SK-N-SH treated with all-trans-retinoic acid at 6 μM for 48 hours (cell line): ENCODE measurements around the gene RELCH.

Source experiments
- ATAC-seq: fragments of 200-7000 bp; cut with Tn5 transposase; 3 replicates; pipeline ENCODE4 v1.9.1; 2020; ENCODE audit warnings: mild to moderate bottlenecking, moderate library complexity
- CREB5 ChIP-seq: fragments of 250-450 bp; sonication (Bioruptor Pico); IDR thresholded peaks from 2 replicates; pipeline ENCODE4 v1.5.1; 2020; ENCODE audit warnings: low read depth, mild to moderate bottlenecking, moderate library complexity
- CSDC2 ChIP-seq: fragments of 250-450 bp; sonication (Bioruptor Pico); IDR thresholded peaks from 2 replicates; pipeline ENCODE4 v1.5.0; 2020; ENCODE audit warnings: mild to moderate bottlenecking, moderate library complexity
- ESRRG ChIP-seq: fragments of 250-450 bp; sonication (Bioruptor Pico); IDR thresholded peaks from 2 replicates; pipeline ENCODE4 v1.6.1; 2021; ENCODE audit warnings: mild to moderate bottlenecking
- GLIS3 ChIP-seq: fragments of 250-450 bp; sonication (Bioruptor Pico); IDR thresholded peaks from 2 replicates; pipeline ENCODE4 v1.5.0; 2020; ENCODE audit warnings: mild to moderate bottlenecking, moderate library complexity
- ISL1 ChIP-seq: fragments of 250-450 bp; sonication (Bioruptor Pico); IDR thresholded peaks from 2 replicates; pipeline ENCODE4 v2.1.2; 2022; ENCODE audit warnings: mild to moderate bottlenecking, moderate library complexity
- OSR1 ChIP-seq: fragments of 250-450 bp; sonication (Bioruptor Pico); IDR thresholded peaks from 2 replicates; pipeline ENCODE4 v1.8.0; 2022; ENCODE audit warnings: moderate library complexity, mild to moderate bottlenecking, inconsistent platforms
- PATZ1 ChIP-seq: fragments of 250-450 bp; sonication (Bioruptor Pico); IDR thresholded peaks from 2 replicates; pipeline ENCODE4 v1.8.0; 2020; ENCODE audit warnings: mild to moderate bottlenecking, moderate library complexity, borderline replicate concordance
- POU6F1 ChIP-seq: fragments of 250-450 bp; sonication (Bioruptor Pico); IDR thresholded peaks from 2 replicates; pipeline ENCODE4 v1.8.0; 2021; ENCODE audit warnings: low read depth, mild to moderate bottlenecking, moderate library complexity, borderline replicate concordance
- PPARA ChIP-seq: fragments of 250-450 bp; sonication (Bioruptor Pico); IDR thresholded peaks from 2 replicates; pipeline ENCODE4 v1.5.0; 2020; ENCODE audit warnings: mild to moderate bottlenecking, borderline replicate concordance
- RARB ChIP-seq: fragments of 250-450 bp; sonication (Bioruptor Pico); IDR thresholded peaks from 2 replicates; pipeline ENCODE4 v1.8.0; 2021; ENCODE audit warnings: mild to moderate bottlenecking, moderate library complexity
- SNAI2 ChIP-seq: fragments of 250-450 bp; sonication (Bioruptor Pico); IDR thresholded peaks from 2 replicates; pipeline ENCODE4 v1.5.0; 2020; ENCODE audit warnings: mild to moderate bottlenecking, moderate library complexity
- TCF4 ChIP-seq: fragments of 250-450 bp; sonication (Bioruptor Pico); IDR thresholded peaks from 2 replicates; pipeline ENCODE4 v1.8.0; 2021; ENCODE audit warnings: mild to moderate bottlenecking, moderate library complexity, borderline replicate concordance
- TOX ChIP-seq: fragments of 250-450 bp; sonication (Bioruptor Pico); IDR thresholded peaks from 2 replicates; pipeline ENCODE4 v1.8.0; 2021; ENCODE audit warnings: mild to moderate bottlenecking, moderate library complexity, borderline replicate concordance
- TSHZ2 ChIP-seq: fragments of 250-450 bp; sonication (Bioruptor Pico); IDR thresholded peaks from 2 replicates; pipeline ENCODE4 v1.5.0; 2020; ENCODE audit warnings: mild to moderate bottlenecking, moderate library complexity
- ZC3H10 ChIP-seq: fragments of 250-450 bp; sonication (Bioruptor Pico); IDR thresholded peaks from 2 replicates; pipeline ENCODE4 v1.5.1; 2021; ENCODE audit warnings: mild to moderate bottlenecking, moderate library complexity
- ZFP3 ChIP-seq: fragments of 250-450 bp; sonication (Bioruptor Pico); IDR thresholded peaks from 2 replicates; pipeline ENCODE4 v1.5.0; 2020; ENCODE audit warnings: mild to moderate bottlenecking, moderate library complexity
- ZFP30 ChIP-seq: fragments of 450-650 bp; formaldehyde crosslinking; IDR thresholded peaks from 2 replicates; pipeline ENCODE4 v1.5.0; 2022; ENCODE audit warnings: mild to moderate bottlenecking, moderate library complexity
- ZNF70 ChIP-seq: fragments of 450-650 bp; formaldehyde crosslinking; IDR thresholded peaks from 2 replicates; pipeline ENCODE4 v1.5.0; 2020; ENCODE audit warnings: mild to moderate bottlenecking, moderate library complexity

RELCH gene

GRCh38 chr18:62332431-62332830 lies 145.4 kb downstream of the RELCH start:
- no peak for ATAC-seq
- TF ChIP-seq OSR1 (CRISPR knock-in tag), result no peak
- TF ChIP-seq RARB, result no peak
- no peak for TF ChIP-seq CREB5 (CRISPR knock-in tag)
- no peak for TF ChIP-seq ZC3H10 (CRISPR knock-in tag)
- no peak for TF ChIP-seq PATZ1 (CRISPR knock-in tag)
- no peak for TF ChIP-seq PPARA (CRISPR knock-in tag)
- TF ChIP-seq ZFP3 (CRISPR knock-in tag), result no peak
- no peak for TF ChIP-seq GLIS3 (CRISPR knock-in tag)
- TF ChIP-seq ZNF70 (CRISPR knock-in tag), result no peak
- no peak for TF ChIP-seq TSHZ2 (CRISPR knock-in tag)
- no peak for TF ChIP-seq CSDC2 (CRISPR knock-in tag)
- TF ChIP-seq SNAI2, result no peak
- TF ChIP-seq POU6F1, result no peak

- TF ChIP-seq POU6F1 (no peak), ESRRG (no peak), ZFP30 (CRISPR knock-in tag) (no peak), OSR1 (CRISPR knock-in tag) (no peak), RARB (no peak), TOX (CRISPR knock-in tag) (no peak), ZC3H10 (CRISPR knock-in tag) (no peak), PPARA (CRISPR knock-in tag) (no peak)
Measured at GRCh38 chr18:62332964-62333695, 146.1 kb downstream of the RELCH start.

GRCh38 chr18:62334120-62334519 lies 147.1 kb downstream of the RELCH start:
- peak; percentile 83 for ATAC-seq
- TF ChIP-seq POU6F1 (no peak), OSR1 (CRISPR knock-in tag) (no peak), TSHZ2 (CRISPR knock-in tag) (no peak), TCF4 (CRISPR knock-in tag) (no peak), ESRRG (no peak), ISL1 (CRISPR knock-in tag) (no peak), ZC3H10 (CRISPR knock-in tag) (no peak), SNAI2 (no peak), ZFP3 (CRISPR knock-in tag) (no peak), PPARA (CRISPR knock-in tag) (no peak), PATZ1 (CRISPR knock-in tag) (no peak), TOX (CRISPR knock-in tag) (no peak)

More at GRCh38 chr18:62332964-62333695, 146.1 kb downstream of the RELCH start:
- no peak for ATAC-seq
